Left lung (tissue), 10 donors: ENCODE data around the gene WNT3A. TPM values are rescaled to one million over a fixed set of nuclear protein-coding genes. Genes with fewer than 3 reads are reported as not detected.

Experiments
- ATAC-seq: fragments of 200-7000 bp; cut with Tn5 transposase; one replicate; pipeline ENCODE4 v1.9.1; 2020; ENCODE audit warnings: moderate library complexity
- DNase-seq, 4 donors: peaks; one replicate each; pipeline ENCODE4 v3.0.0-alpha.2; 2013 to 2020
- H3K27ac ChIP-seq, 2 donors: fragments of 200-600 bp; sonication (generic) in 1 of 2; one replicate each; pipeline versions ENCODE4 v1.5.0 to v1.8.0; 2020 to 2021
- H3K27me3 ChIP-seq, 2 donors: fragments of 200-600 bp; sonication (generic) in 1 of 2; one replicate each; pipeline versions ENCODE4 v1.5.0 to v1.8.0; 2020 to 2021
- H3K36me3 ChIP-seq, 2 donors: fragments of 200-600 bp; sonication (generic) in 1 of 2; one replicate each; pipeline versions ENCODE4 v1.5.0 to v1.8.0; 2020 to 2021
- H3K4me1 ChIP-seq, 2 donors: fragments of 200-600 bp; one replicate each; pipeline ENCODE4 v1.8.0; 2021
- H3K4me3 ChIP-seq, 2 donors: fragments of 200-600 bp; sonication (generic) in 1 of 2; one replicate each; pipeline versions ENCODE4 v1.5.0 to v1.8.0; 2020 to 2021; ENCODE audit warnings: mild to moderate bottlenecking in 1 of 2
- H3K9me3 ChIP-seq, 2 donors: fragments of 200-600 bp; sonication (generic) in 1 of 2; one replicate each; pipeline versions ENCODE4 v1.5.0 to v1.8.0; 2020 to 2021
- intact Hi-C, 2 donors: fragments of 100-400 bp; cut with DNase I; formaldehyde crosslinking; loops; one replicate each; pipeline versions ENCODE4 v1.11.2 to v1.14.2; 2022
- polyA plus RNA-seq, 6 donors: library from polyadenylated mRNA; unstranded; fragments of 120-200 nt; gene quantifications; one replicate each; pipeline ENCODE4 v1.2.1, GENCODE V29; 2013; ENCODE audit not compliant: insufficient read length in 6 of 6
- total RNA-seq, 2 donors: library from RNA; stranded (reverse); fragmentation: NEBNext Ultra II Directional; extraction: Animal tissue kit (Norgen Biotek cat#: 25700); gene quantifications; one replicate each; pipeline ENCODE4 v1.2.1, GENCODE V29; 2021
- TF ChIP-seq, protein P1 (sequence below), 2 donors: fragments of 200-600 bp; sonication (generic) in 1 of 2; IDR thresholded peaks; one replicate each; pipeline versions ENCODE4 v1.5.0 to v1.8.0; 2021; ENCODE audit warnings: antibody characterized with exemption in 2 of 2
- donor health status: DM: no; HTN: yes; CAD: no.
- donor health status: DM: no; HTN: no; CAD: no.

WNT3A gene
- total and polyA plus RNA-seq, 8 donors = 0.06 to 1.5 (median 0.11) TPM; not detected in 2

DNA sequence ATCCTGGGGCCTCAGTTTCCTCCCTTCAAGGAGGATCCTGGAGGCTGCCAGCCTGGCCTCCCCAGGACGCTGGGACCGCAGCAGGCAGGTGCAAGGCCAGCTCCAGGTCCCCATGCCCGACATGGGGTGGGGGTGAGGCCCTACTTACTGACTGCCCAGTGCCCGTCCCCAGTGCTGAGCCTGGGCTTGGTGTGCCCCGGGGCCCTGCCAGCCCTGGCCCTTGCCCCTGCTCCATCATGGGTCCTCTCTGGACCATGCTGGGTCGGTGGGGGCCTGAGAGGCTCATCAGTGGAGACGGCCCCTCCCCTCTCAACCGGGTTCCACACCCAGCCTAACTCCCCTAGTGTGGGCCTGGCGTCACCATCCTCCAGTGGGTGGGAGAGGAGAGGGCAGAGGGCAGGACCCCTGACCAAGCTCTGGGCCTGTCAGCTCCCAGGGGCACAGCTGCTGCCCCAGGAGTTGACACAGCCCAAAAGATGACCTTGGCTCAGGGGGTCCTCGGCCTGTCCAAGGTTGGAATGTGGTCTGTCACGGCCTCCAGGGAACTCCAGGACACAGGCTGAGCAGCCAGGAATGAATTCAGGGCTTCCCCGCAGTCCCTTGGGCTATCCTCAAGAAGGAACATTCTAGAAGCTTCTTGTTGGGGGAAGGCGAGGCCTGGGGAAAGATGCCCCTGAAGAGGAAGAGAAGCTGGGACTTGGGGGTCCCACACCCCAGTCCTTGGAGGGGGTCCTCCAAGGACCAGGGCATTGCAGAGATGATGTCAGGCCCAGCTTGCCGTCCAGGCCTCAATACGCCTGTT, 58.1 kb downstream of the WNT3A start:
- Histone ChIP-seq H3K9me3 (no peaks in the 10 kb centered on the region), H3K27me3 (peaks cover 15 to 76% of the 10 kb centered on the region in 2 donors), H3K4me1 (peaks cover 11% of the 10 kb centered on the region in 2 donors), H3K36me3 (no peaks in the 10 kb centered on the region), H3K27ac (no peak overlapping the region), H3K4me3 (no peak overlapping the region)
- no peak for ATAC-seq
- intact Hi-C loops = no loop called here
- TF ChIP-seq, protein P1, sequence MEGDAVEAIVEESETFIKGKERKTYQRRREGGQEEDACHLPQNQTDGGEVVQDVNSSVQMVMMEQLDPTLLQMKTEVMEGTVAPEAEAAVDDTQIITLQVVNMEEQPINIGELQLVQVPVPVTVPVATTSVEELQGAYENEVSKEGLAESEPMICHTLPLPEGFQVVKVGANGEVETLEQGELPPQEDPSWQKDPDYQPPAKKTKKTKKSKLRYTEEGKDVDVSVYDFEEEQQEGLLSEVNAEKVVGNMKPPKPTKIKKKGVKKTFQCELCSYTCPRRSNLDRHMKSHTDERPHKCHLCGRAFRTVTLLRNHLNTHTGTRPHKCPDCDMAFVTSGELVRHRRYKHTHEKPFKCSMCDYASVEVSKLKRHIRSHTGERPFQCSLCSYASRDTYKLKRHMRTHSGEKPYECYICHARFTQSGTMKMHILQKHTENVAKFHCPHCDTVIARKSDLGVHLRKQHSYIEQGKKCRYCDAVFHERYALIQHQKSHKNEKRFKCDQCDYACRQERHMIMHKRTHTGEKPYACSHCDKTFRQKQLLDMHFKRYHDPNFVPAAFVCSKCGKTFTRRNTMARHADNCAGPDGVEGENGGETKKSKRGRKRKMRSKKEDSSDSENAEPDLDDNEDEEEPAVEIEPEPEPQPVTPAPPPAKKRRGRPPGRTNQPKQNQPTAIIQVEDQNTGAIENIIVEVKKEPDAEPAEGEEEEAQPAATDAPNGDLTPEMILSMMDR (IDR thresholded peaks at IDR 0.05) = no peak
- peak in 1 of 4 donors; percentile 73 for DNase-seq

DNA sequence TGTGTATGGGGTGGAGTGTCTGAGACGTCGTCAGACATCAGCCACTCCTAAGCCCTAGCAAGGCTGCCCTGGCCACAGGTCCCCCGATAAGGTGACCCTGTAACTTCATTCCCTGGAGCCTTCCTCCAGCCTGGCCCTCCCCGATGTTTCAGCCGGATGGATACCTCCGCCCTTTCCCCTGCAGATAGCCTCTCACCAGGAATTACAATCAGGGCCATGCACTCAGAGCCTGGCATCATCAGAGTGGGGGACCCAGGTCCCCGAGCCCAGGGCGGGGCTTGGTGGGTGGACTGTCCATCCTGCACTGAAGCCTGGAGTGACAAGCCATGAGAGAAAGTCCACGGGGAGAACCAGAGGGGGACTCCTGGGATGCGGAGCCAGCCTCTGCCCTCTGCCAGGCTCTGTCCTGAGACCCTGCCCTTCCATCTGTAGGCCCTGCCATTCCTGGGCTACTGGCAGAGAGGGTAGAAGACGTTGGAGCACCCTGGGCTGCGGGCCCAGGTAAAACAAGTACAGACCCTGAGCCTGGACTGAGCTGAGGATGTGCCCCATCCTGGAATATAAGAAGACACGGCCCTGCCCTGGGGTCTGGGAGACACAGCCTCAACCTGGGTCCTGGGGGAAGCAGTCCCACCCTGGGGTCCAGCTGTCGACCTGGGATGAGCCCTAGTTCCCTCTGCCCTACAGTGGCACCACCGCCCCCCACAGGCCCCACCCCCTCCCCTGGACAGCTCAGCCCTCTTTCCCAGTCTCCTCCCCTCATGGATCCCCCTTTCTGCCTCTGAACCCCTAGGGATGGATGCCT, 58.9 kb downstream of the WNT3A start:
- peaks cover 3% of the 10 kb centered on the region in 2 donors for H3K4me1 ChIP-seq
- no peak overlapping the region for H3K27ac ChIP-seq
- H3K27me3 ChIP-seq = peaks cover 7 to 67% of the 10 kb centered on the region in 2 donors
- H3K36me3 ChIP-seq = no peaks in the 10 kb centered on the region
- no peak overlapping the region for H3K4me3 ChIP-seq
- intact Hi-C loops = no loop called here
- DNase-seq = no peak
- no peaks in the 10 kb centered on the region for H3K9me3 ChIP-seq
- no peak for ATAC-seq
- TF ChIP-seq, protein P1 (IDR thresholded peaks at IDR 0.05) = no peak

DNA sequence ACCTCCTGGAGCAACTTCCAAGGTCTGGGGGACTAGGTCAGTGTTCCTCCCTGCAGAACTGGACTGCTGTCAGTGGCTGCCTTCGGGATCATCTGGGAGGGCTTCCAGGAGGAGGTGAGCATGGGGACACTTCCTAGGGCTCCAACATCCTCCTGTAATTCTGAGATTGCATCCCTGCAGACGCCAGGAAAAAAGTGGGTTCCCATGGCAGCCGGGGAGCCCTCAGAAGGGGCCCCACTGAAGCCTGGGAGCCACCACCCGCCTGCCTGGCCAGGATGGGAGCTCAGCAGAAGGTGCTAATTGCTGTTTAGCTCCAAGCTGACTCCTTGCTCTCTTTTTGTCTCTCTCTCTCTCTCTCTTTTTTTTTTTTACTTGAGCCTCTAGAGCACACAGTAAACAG, 59.6 kb downstream of the WNT3A start:
- TF ChIP-seq, protein P1 (IDR thresholded peaks at IDR 0.05) = no peak
- peaks cover 4 to 61% of the 10 kb centered on the region in 2 donors for H3K27me3 ChIP-seq
- no peaks in the 10 kb centered on the region for H3K4me1 ChIP-seq
- DNase-seq = no peak
- H3K9me3 ChIP-seq = no peaks in the 10 kb centered on the region
- ATAC-seq = no peak
- intact Hi-C loops = no loop called here
- no peaks in the 10 kb centered on the region for H3K36me3 ChIP-seq
- H3K4me3 ChIP-seq = no peak overlapping the region
- no peak overlapping the region for H3K27ac ChIP-seq

DNA sequence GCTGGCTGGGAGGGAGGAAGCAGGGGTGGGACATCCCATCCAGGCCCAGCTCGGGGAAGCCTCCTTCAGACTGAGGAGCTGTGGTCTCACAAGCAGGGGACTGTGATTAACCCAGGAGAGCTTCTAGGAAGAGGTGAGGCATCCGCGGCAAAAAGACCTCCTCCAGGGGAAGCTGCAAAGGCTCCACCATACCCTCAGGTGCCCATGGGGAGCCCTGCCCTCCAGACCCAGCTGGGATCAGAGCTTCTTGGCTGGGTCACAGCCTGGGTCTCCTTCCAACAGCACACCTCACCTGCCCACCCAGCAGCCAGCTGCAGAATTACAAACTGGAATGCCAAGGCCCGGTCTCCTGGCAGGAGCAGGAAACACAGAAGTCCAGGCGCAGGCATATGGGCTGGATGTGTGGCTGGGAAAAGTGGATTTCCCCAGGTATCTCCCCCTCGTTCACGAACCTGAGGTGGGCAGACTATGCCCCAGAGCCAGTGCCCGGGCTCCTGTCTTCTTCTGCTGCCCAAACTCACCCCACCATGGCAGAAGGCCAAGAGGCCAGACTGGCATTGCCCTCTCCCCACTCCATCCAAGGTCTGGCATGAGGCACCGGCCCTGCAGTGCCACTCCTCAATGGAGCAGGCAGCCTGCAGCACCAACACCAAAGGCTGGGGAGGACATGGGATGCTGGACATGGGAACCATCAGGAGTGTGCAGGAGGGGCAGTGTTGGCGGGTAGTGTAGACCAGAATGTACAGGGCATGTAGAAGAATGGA, 60.3 kb downstream of the WNT3A start:
- ATAC-seq (no peak), DNase-seq (peak in 1 of 4 donors; percentile 31)
- intact Hi-C loops = no loop called here
- no peaks in the 10 kb centered on the region for H3K36me3 ChIP-seq
- no peaks in the 10 kb centered on the region for H3K4me1 ChIP-seq
- H3K4me3 ChIP-seq = no peak overlapping the region
- H3K27ac ChIP-seq = no peak overlapping the region
- H3K9me3 ChIP-seq = no peaks in the 10 kb centered on the region
- TF ChIP-seq, protein P1 (IDR thresholded peaks at IDR 0.05) = no peak
- H3K27me3 ChIP-seq = peaks cover 4 to 54% of the 10 kb centered on the region in 2 donors
